Effector memory CD8-positive, alpha-beta T cell (primary cell): ENCODE measurements around the gene RBM26.
A peak's percentile ranks its signal among the peaks of the same experiment; 100 is the strongest.

Source experiments
- ATAC-seq: fragments of 150-1000 bp; cut with Tn5 transposase; replicated peaks from 2 replicates; pipeline ENCODE4 v1.10.0; 2021; ENCODE audit warnings: mild to moderate bottlenecking, moderate library complexity
- DNase-seq, 3 experiments: peaks; one replicate each; pipeline ENCODE4 v3.0.0; 2021
- H3K27ac Mint-ChIP-seq, 2 donors: one replicate each; pipeline ENCODE4 v1.8.0; 2022; ENCODE audit warnings: mild to moderate bottlenecking in 2 of 2, mixed read lengths in 2 of 2, moderate library complexity in 2 of 2
- H3K27me3 Mint-ChIP-seq, 2 donors: one replicate each; pipeline ENCODE4 v1.8.0; 2022; ENCODE audit warnings: mixed read lengths in 2 of 2
- H3K36me3 Mint-ChIP-seq: one replicate; pipeline ENCODE4 v1.8.0; 2022; ENCODE audit warnings: mild to moderate bottlenecking, moderate library complexity, mixed read lengths; ENCODE audit not compliant: insufficient read depth
- H3K4me1 Mint-ChIP-seq, 2 donors: one replicate each; pipeline ENCODE4 v1.8.0; 2022; ENCODE audit warnings: low read depth in 2 of 2, mixed read lengths in 2 of 2
- H3K4me3 Mint-ChIP-seq, 2 donors: one replicate each; pipeline ENCODE4 v1.8.0; 2022; ENCODE audit warnings: mild to moderate bottlenecking in 2 of 2, mixed read lengths in 2 of 2, moderate library complexity in 2 of 2
- H3K9me3 Mint-ChIP-seq, 2 donors: one replicate each; pipeline ENCODE4 v1.8.0; 2022; ENCODE audit warnings: mixed read lengths in 2 of 2

RBM26 gene

DNA sequence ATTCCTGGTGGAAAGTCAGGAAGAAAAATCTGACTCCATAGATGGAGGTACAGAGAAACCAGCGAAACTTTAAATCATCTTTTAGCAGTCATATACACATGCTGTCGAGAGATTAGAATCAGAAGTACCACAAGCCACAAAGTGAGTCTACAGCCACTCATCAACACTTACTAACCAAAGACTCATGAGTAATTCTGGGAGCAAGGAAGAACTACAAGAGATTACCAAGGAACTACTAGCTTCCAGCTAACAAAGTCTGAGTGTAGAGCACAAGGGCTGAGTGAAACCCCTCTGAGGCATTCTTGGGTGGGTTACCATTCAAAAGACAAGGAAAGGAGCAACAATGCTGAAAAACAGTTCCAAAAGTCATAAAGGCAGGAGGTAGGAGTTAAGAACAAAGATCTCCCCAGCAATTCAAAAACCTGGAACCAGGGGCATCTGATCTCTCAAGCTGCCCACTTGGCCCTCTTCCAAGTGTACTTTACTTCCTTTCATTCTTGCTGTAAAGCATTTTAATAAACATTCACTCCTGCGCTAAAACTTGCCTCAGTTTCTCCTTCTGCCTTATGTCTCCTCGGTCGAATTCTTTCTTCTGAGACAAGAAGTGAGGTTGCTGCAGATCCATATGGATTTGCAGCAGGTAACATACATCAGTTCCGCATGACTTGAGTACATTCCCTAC lies 13.0 kb downstream of the RBM26 start:
- Mint-ChIP-seq H3K36me3 (peaks cover 26% of the 10 kb centered on the region), H3K4me3 (peak overlapping the region; percentile 69 to 72), H3K4me1 (peaks cover 39 to 50% of the 10 kb centered on the region in 2 donors), H3K9me3 (no peaks in the 10 kb centered on the region), H3K27me3 (no peaks in the 10 kb centered on the region), H3K27ac (peak overlapping the region; percentile 23 to 72)
- ATAC-seq (peak; percentile 80), DNase-seq (peak in 1 of 3 experiments; percentile 17)

DNA sequence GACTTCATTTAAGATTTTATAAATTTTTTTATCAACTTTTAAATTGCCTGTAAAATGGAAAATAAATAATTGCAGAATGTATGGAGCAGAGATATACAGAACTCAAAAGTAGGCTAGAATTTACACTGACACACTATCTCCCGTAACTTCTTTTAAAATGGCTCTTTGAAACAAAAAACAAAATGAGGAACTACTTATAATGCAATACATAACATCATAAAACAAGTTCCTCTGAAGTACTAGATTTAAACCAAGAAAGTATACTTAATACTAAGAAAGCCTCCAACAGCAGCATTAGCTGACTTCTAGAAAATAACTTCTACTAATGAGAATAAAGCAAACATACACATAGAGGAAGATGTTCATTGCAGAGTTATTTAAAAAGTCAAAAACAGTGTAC lies 17.0 kb downstream of the RBM26 start:
- DNase-seq (no peak), ATAC-seq (no peak)
- H3K27me3 Mint-ChIP-seq: no peaks in the 10 kb centered on the region
- peaks cover 39 to 40% of the 10 kb centered on the region in 2 donors for H3K4me1 Mint-ChIP-seq
- H3K4me3 Mint-ChIP-seq: no peak overlapping the region
- no peaks in the 10 kb centered on the region for H3K9me3 Mint-ChIP-seq
- no peak overlapping the region for H3K27ac Mint-ChIP-seq
- H3K36me3 Mint-ChIP-seq: peaks cover 17% of the 10 kb centered on the region

DNA sequence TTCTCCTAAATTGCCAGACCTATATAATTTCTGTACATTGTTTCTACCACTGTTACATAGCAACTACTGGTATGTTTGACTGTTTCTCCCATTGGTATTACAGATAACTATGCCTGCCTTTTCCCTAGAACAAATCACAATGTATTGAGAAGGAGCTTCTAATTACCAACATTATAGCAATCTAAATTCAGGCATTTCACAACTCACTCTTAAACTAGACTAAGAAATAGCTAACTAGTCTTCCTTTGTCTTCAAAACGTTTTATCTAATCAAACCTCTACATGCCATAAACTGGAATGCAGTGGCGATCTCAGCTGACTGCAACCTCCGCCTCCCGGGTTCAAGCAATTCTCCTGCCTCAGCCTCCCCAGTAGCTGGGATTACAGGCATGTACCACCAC lies 18.2 kb downstream of the RBM26 start:
- ATAC-seq: no peak
- H3K27me3 Mint-ChIP-seq: no peaks in the 10 kb centered on the region
- H3K36me3 Mint-ChIP-seq: peaks cover 11% of the 10 kb centered on the region
- peak overlapping the region; percentile 12 to 84 for H3K27ac Mint-ChIP-seq
- H3K4me1 Mint-ChIP-seq: peaks cover 31 to 39% of the 10 kb centered on the region in 2 donors
- DNase-seq: no peak
- peak overlapping the region; percentile 33 to 44 for H3K4me3 Mint-ChIP-seq
- no peaks in the 10 kb centered on the region for H3K9me3 Mint-ChIP-seq

DNA sequence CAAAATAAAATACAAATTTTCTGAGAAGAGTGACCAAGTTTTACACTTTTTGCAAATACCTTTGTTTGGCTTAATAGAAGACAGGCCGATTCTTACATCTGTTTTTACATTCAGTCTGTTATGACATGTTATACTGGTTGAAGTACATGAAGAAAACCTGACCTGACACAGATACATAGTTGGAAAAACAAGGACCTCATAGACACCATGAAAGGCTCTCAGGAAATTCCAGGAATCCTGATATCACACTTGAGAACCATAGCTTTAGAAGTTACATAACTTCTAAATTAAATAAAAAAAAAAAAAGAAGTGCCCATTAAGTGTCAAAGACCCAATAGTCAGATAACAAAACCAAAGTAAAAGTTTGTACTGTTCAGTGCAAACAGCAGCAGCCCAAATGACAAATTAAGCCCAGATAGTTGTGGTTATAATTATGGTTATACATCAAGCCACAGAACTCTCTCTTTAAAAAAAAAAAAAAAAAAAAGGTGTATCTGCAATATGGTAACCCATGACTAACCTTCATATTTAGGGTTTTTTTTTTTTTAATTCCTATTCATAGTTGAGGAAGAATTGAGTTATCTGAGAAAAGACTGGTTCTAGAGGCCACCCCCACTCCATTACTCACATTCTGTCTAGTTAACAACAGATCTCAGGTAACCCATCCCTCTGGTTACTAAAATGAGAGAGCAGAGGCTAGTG lies 19.8 kb downstream of the RBM26 start:
- Mint-ChIP-seq H3K27me3 (no peaks in the 10 kb centered on the region), H3K36me3 (peaks cover 7% of the 10 kb centered on the region), H3K4me3 (peak overlapping the region in 1 of 2 donors; percentile 27), H3K4me1 (peaks cover 30 to 38% of the 10 kb centered on the region in 2 donors), H3K27ac (no peak overlapping the region), H3K9me3 (no peaks in the 10 kb centered on the region)
- no peak for DNase-seq
- ATAC-seq: peak; percentile 66

DNA sequence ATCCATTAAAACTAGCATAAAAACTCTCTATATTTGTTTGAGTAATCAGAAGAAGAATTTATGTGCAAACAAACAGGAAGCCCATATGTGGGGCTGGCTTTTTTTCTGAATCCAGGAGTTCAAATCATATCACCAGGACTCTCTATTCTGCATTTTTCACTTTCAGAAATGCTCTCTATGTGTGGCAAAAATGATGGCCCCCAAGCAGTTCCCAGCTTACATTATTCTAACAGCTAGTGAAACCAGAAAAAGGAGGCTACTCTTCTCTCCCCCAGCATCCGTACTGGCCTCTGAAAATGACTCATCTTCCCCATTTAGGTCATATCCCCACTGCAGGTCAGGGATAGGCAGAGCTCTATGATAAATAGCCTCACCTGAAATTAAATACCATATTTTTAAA lies 20.4 kb downstream of the RBM26 start:
- peak overlapping the region in 1 of 2 donors; percentile 27 for H3K4me3 Mint-ChIP-seq
- H3K27ac Mint-ChIP-seq: no peak overlapping the region
- peaks cover 30 to 43% of the 10 kb centered on the region in 2 donors for H3K4me1 Mint-ChIP-seq
- peaks cover 6% of the 10 kb centered on the region for H3K36me3 Mint-ChIP-seq
- H3K27me3 Mint-ChIP-seq: no peaks in the 10 kb centered on the region
- peak; percentile 69 for ATAC-seq
- DNase-seq: no peak
- no peaks in the 10 kb centered on the region for H3K9me3 Mint-ChIP-seq

DNA sequence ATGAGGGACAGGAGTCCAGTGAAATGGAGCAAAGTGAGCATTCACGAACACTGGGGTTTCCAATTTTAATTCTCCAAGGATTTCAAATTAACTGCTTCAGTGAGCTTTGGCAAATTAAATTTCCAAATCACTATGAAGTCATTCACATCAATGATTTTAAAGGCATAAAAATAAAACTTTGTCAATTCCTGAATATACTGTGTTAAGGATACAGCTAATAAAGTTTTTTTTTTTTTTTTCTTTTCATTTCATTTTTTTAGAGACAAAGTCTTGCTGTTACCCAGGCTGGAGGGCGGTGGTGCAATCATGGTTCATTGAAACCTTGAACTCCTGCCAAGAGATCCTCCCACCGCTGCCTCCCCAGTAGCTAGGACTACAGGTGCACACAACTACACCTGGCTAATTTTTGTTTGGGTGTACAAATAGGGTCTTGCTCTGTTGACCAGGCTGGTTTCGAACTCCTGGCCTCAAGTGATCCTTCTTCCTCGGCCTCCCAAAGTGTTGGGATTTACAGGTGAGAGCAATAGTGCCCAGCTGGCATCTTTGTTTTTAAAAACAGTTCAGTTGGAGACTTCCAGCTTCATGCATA lies 21.9 kb downstream of the RBM26 start:
- DNase-seq (no peak), ATAC-seq (no peak)
- Mint-ChIP-seq H3K36me3 (peaks cover 15% of the 10 kb centered on the region), H3K9me3 (no peaks in the 10 kb centered on the region), H3K27ac (peak overlapping the region in 1 of 2 donors; percentile 56), H3K27me3 (no peaks in the 10 kb centered on the region), H3K4me3 (no peak overlapping the region), H3K4me1 (peaks cover 29 to 45% of the 10 kb centered on the region in 2 donors)

DNA sequence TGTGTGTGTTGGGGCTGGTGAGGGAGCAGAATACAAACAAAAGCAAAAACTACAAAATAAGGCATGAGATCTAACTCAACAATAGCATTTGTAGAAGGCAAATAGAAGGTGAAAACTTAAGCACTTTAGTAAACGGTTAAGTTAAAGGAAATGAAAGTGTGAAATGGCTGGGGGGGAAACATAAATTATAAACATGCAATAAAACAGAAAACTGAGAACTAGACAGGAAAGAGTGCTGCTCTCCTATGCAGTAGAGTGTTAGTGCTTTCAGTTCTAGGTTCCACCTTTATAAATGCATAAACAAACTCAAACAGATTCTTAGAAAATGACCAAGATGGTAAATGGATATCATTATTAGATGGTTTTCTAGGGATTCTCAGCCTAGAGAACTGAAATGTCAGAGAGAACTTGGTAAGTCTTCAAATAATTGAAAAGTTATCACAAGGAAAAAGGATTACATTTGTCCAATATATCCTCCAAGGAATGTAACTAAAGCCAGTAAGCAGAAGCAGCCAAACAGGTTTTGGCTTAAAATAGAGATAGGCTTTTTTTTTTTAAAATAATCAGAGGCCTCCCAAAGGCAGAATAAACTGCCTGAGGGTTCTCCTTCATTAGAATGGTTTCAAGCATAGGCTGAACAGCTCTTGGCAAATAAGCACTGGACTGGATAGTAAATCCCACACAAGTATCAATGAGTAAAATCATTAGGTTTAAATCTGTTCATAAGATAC lies 23.3 kb downstream of the RBM26 start:
- ATAC-seq (peak; percentile 52), DNase-seq (no peak)
- peak overlapping the region; percentile 52 to 61 for H3K4me3 Mint-ChIP-seq
- H3K27me3 Mint-ChIP-seq: no peaks in the 10 kb centered on the region
- H3K9me3 Mint-ChIP-seq: no peaks in the 10 kb centered on the region
- H3K4me1 Mint-ChIP-seq: peaks cover 21 to 34% of the 10 kb centered on the region in 2 donors
- H3K36me3 Mint-ChIP-seq: peaks cover 28% of the 10 kb centered on the region
- peak overlapping the region; percentile 3 to 52 for H3K27ac Mint-ChIP-seq

DNA sequence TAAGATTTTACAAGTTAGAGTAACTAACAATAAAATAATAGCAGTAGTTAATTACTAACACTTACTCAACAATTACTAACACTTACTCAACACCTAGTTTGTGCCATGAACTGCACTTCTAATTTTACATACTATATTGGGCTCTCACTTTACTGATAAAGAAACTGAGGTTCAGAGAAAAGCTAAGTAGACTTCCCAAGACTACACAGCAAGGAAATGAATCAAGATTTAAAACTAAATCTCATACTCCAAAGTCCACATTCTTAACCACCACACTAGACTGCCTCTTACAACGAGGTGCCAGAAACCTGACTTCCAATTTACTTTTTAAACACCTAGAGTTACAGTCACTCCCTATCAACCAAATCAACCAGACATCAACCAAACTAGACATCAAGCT lies 25.1 kb downstream of the RBM26 start:
- peaks cover 38% of the 10 kb centered on the region for H3K36me3 Mint-ChIP-seq

DNA sequence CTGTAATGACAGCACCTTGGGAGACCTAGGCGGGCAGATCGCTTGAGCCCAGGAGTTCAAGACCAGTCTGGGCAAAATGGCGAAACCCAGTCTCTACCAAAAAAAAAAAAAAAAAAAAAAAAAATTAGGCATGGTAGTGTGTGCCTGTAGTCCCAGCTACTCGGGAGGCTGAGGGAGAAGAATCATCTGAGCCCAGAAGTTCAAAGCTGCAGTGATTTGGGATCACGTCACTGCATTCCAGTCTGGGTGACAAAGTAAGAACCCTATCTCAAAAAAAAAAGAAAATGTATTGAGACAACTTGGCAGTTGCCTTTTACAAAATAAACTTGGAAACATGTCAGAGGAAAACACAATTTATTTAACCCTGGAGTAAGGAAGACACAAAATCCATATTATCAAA lies 26.8 kb downstream of the RBM26 start:
- Mint-ChIP-seq H3K27me3 (no peaks in the 10 kb centered on the region), H3K9me3 (no peaks in the 10 kb centered on the region), H3K4me3 (no peak overlapping the region), H3K36me3 (peaks cover 44% of the 10 kb centered on the region), H3K27ac (peak overlapping the region in 1 of 2 donors; percentile 83), H3K4me1 (peaks cover 16 to 26% of the 10 kb centered on the region in 2 donors)
- no peak for ATAC-seq
- DNase-seq: no peak

More for the DNA sequence above, 25.1 kb downstream of the RBM26 start:
- ATAC-seq (no peak), DNase-seq (no peak)
- H3K9me3 Mint-ChIP-seq: no peaks in the 10 kb centered on the region
- no peaks in the 10 kb centered on the region for H3K27me3 Mint-ChIP-seq
- H3K4me1 Mint-ChIP-seq: peaks cover 18 to 30% of the 10 kb centered on the region in 2 donors
- H3K4me3 Mint-ChIP-seq: peak overlapping the region in 1 of 2 donors; percentile 4
- H3K27ac Mint-ChIP-seq: peak overlapping the region in 1 of 2 donors; percentile 70

DNA sequence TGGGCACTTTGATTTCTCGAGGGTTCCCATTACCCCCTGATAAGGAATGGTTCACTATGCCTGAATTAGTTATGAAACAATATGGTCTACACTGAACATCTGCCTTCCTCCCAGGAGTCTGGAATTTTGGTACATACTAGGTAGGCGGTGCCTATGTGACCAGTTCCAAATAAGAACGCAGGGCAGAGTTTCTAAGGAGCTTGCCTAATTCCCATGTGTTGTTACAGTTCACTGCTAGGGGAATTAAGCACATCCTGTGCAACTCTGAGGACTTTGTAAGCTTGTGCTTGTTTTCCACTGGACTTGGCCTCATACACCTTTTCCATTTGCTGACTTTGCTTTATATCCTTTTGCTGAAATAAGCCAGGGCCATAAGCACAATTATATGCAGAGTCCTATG lies 29.2 kb downstream of the RBM26 start:
- H3K27ac Mint-ChIP-seq: no peak overlapping the region
- peaks cover 5 to 9% of the 10 kb centered on the region in 2 donors for H3K4me1 Mint-ChIP-seq
- H3K36me3 Mint-ChIP-seq: peaks cover 46% of the 10 kb centered on the region
- ATAC-seq (no peak), DNase-seq (no peak)
- H3K27me3 Mint-ChIP-seq: no peaks in the 10 kb centered on the region
- no peak overlapping the region for H3K4me3 Mint-ChIP-seq
- H3K9me3 Mint-ChIP-seq: no peaks in the 10 kb centered on the region

DNA sequence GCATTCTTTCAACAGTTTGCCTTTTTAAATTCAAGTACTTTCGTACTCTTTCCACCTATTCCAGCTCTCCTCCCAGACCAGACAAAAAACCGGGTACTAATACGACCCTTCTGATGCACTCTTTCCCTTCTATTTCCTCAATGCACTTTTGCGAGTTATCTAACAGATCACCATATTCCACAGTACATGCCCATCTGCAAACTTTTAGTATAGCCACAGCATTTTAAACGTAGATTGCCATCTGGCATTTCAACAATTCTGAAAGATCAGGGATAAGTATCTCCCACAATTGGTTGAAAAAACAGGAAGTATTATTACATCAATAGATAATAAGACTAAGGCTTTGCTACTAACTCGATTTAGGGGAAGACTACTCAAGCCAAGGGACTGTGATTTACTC lies 31.5 kb downstream of the RBM26 start:
- no peak for ATAC-seq
- Mint-ChIP-seq H3K4me1 (peaks cover 0 to 2% of the 10 kb centered on the region in 2 donors), H3K4me3 (no peak overlapping the region), H3K9me3 (no peaks in the 10 kb centered on the region), H3K36me3 (peaks cover 63% of the 10 kb centered on the region), H3K27ac (no peak overlapping the region), H3K27me3 (no peaks in the 10 kb centered on the region)
- no peak for DNase-seq

DNA sequence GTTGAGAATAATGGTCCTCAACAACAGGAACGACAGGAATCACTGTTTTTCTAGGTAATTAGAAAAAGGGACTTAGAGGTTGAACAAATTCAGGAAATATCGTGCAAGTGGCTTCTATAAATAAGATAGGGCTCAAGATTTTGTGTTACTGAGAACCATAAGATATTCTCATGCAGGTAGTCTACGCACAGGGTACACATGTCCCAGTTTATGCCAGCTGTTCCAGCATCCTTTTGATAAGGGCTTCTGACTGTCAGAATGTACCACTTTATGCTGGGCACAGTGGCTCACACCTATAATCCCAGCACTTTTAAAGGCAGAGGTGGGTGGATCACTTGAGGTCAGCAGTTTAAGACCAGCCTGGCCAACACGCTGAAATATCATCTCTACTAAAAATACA lies 32.1 kb downstream of the RBM26 start:
- H3K27ac Mint-ChIP-seq: no peak overlapping the region

DNA sequence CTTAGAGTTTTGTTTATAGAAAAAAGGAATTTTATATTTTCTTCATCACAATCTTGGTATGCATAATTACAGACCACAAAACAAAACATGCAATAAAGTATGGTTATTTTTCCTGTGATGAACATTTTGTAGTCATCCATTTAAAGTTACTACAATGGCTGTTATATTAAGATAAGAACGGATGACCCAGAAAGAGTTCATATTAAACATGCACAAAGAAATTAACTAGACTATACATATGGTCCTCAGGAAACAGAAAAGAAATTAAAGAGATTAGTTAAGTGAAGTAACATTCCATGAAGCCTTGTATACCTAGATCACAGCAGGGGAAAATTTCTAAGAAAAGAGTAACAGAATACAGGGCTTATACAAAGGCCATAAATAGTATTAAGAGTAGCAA lies 36.8 kb downstream of the RBM26 start:
- Mint-ChIP-seq H3K9me3 (no peaks in the 10 kb centered on the region), H3K27me3 (no peaks in the 10 kb centered on the region), H3K27ac (no peak overlapping the region), H3K36me3 (peaks cover 75% of the 10 kb centered on the region), H3K4me1 (peaks cover 0 to 4% of the 10 kb centered on the region in 2 donors), H3K4me3 (no peak overlapping the region)
- DNase-seq (no peak), ATAC-seq (no peak)

More for the DNA sequence above, 32.1 kb downstream of the RBM26 start:
- no peaks in the 10 kb centered on the region for H3K27me3 Mint-ChIP-seq
- H3K36me3 Mint-ChIP-seq: peaks cover 62% of the 10 kb centered on the region
- H3K4me1 Mint-ChIP-seq: peaks cover 0 to 4% of the 10 kb centered on the region in 2 donors
- no peak overlapping the region for H3K4me3 Mint-ChIP-seq
- no peak for ATAC-seq
- no peak for DNase-seq
- no peaks in the 10 kb centered on the region for H3K9me3 Mint-ChIP-seq
